ENCODE measurements around the gene SGPL1.

SGPL1 gene

GRCh38 chr10:70812814-70813213 is 2.9 kb upstream of the SGPL1 start:
- DNase-seq: no peak

GRCh38 chr10:70814126-70814525 is 1.6 kb upstream of the SGPL1 start:
- DNase-seq: no peak

GRCh38 chr10:70816220-70816894 is 609 bp downstream of the SGPL1 start:
- peak; percentile 39 to 61 for DNase-seq

GRCh38 chr10:70820976-70821750 is 5.4 kb downstream of the SGPL1 start:
- DNase-seq: no peak

- DNase-seq: no peak
These were observed 6.5 kb downstream of the SGPL1 start for GRCh38 chr10:70822076-70822820.

- DNase-seq: no peak
These were observed 11.5 kb downstream of the SGPL1 start for GRCh38 chr10:70827086-70827757.

- no peak for DNase-seq
These were observed 13.2 kb downstream of the SGPL1 start for GRCh38 chr10:70828923-70829322.

- no peak for DNase-seq
These were observed 13.8 kb downstream of the SGPL1 start for GRCh38 chr10:70829543-70829942.

- no peak for DNase-seq
These were observed 14.4 kb downstream of the SGPL1 start for GRCh38 chr10:70830164-70830563.

- DNase-seq: no peak
These were observed 16.5 kb downstream of the SGPL1 start for GRCh38 chr10:70832221-70832620.

- no peak for DNase-seq
These were observed 17.2 kb downstream of the SGPL1 start for GRCh38 chr10:70832852-70833528.

GRCh38 chr10:70833601-70834000 is 17.9 kb downstream of the SGPL1 start:
- DNase-seq: no peak

- DNase-seq: no peak
These were observed 18.3 kb downstream of the SGPL1 start for GRCh38 chr10:70834021-70834420.

- DNase-seq: no peak
These were observed 18.8 kb downstream of the SGPL1 start for GRCh38 chr10:70834441-70835151.

GRCh38 chr10:70836319-70836718 is 20.6 kb downstream of the SGPL1 start:
- no peak for DNase-seq

GRCh38 chr10:70837660-70838059 is 21.9 kb downstream of the SGPL1 start:
- DNase-seq: no peak

GRCh38 chr10:70838270-70838805 is 22.6 kb downstream of the SGPL1 start:
- DNase-seq: no peak

- DNase-seq: no peak
These were observed 25.1 kb downstream of the SGPL1 start for GRCh38 chr10:70840836-70841235.

GRCh38 chr10:70843333-70843732 is 27.6 kb downstream of the SGPL1 start:
- no peak for DNase-seq

- DNase-seq: peak in 1 of 2 experiments; percentile 26
These were observed 28.2 kb downstream of the SGPL1 start for GRCh38 chr10:70843776-70844489.

- no peak for DNase-seq
These were observed 29.5 kb downstream of the SGPL1 start for GRCh38 chr10:70845256-70845655.
